Activated CD8-positive, alpha-beta T cell treated with anti-CD3 and anti-CD28 coated beads, Interleukin-2, amount 10 ng/mL, durations not matched to agents 7 days and 5 days (primary cell): ENCODE data around the gene TACR2. TPM values are rescaled to one million over a fixed set of nuclear protein-coding genes. Genes with fewer than 3 reads are reported as not detected.

Experiments
- ATAC-seq: fragments of 150-1000 bp; cut with Tn5 transposase; one replicate; pipeline ENCODE4 v1.10.0; 2021; ENCODE audit warnings: moderate library complexity
- CTCF ChIA-PET: fragments of 350-600 bp; sonication (Branson Sonifier 250); formaldehyde crosslinking; loops from one replicate; lab custom pipeline; 2021; ENCODE audit warnings: antibody characterized with exemption; lab: Charles Lee
- POLR2A ChIA-PET: fragments of 350-600 bp; sonication (Branson Sonifier 250); formaldehyde crosslinking; loops from one replicate; lab custom pipeline; 2021; ENCODE audit warnings: antibody characterized with exemption; lab: Charles Lee
- DNase-seq: peaks from one replicate; pipeline ENCODE4 v3.0.0-alpha.2; 2020
- H3K27ac Mint-ChIP-seq: one replicate; pipeline ENCODE4 v1.8.0; 2021; ENCODE audit warnings: mild to moderate bottlenecking, mixed read lengths
- H3K27me3 Mint-ChIP-seq: one replicate; pipeline ENCODE4 v1.8.0; 2021; ENCODE audit warnings: low read depth, mixed read lengths
- H3K36me3 Mint-ChIP-seq: one replicate; pipeline ENCODE4 v1.8.0; 2021; ENCODE audit warnings: low read depth, mixed read lengths
- H3K4me1 Mint-ChIP-seq: one replicate; pipeline ENCODE4 v1.8.0; 2021; ENCODE audit warnings: low read depth, mixed read lengths
- H3K4me3 Mint-ChIP-seq: one replicate; pipeline ENCODE4 v1.8.0; 2021; ENCODE audit warnings: mild to moderate bottlenecking, mixed read lengths
- H3K9me3 Mint-ChIP-seq: one replicate; pipeline ENCODE4 v1.8.0; 2022; ENCODE audit warnings: mixed read lengths; ENCODE audit not compliant: insufficient read depth
- total RNA-seq, 2 experiments: library from RNA; stranded (reverse); gene quantifications; one replicate each; pipeline ENCODE4 v1.2.3, GENCODE V29; 2021

Gene TACR2
- total RNA-seq, 2 experiments from 2014 or later, result not detected

DNA sequence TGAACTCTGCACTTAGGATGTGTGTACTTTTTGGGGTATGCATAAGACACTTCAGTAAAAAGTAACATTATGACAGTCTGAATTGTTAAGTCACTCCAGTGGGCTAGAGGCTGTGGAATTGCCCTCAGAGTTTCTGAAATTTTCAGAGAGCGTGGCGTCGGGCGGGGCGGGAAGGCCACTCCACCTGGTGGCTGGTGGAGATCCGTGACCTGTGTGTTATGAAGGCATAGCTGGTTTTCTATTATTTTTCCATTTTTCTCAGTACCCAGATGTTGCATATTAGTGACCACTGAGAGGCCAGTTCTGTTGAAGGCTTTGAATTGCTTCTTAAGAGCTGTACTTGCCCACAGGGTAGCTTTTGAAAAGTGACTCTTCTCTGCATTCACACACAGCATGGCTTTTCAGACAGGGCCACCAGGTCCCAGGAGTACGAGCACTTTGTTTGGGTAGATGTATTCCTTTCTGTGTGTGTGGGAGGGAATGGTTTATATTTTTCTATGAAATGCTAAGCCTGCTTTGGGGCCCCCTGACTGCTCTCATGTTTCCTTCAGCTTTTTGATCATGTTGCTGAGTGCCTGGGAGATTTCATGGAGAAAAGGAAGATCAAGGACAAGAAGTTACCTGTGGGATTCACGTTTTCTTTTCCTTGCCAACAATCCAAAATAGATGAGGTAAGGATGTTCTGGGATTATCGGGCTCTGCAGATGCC, 52.3 kb downstream of the TACR2 start:
- peaks cover 65% of the 10 kb centered on the region for H3K36me3 Mint-ChIP-seq
- POLR2A ChIA-PET, result interaction anchor here (1.0 kb wide), 1 partner anchor 47 kb away, joined by 3 read pairs; no protein-coding TSS in a partner anchor
- H3K4me1 Mint-ChIP-seq, result peaks cover 50% of the 10 kb centered on the region

DNA sequence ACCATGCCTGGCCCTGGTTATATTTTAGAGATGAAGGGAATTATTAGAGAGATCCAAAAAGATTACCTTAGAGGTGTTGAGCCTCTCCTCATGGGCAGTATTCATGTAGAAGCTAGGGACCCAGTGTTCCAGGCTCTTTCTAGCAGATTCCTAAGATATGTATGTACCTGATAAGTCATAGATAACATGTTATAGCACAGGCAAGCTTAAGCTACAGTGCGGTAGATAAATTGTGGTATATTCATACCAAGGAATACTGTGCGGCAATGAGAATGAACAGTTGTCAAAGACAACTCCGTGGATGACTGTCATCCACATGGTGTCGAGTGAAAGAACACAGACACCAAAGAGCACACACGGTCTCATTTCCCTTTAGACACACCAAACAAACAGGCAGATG, 53.1 kb downstream of the TACR2 start:
- no peaks in the 10 kb centered on the region for H3K9me3 Mint-ChIP-seq
- H3K4me1 Mint-ChIP-seq, result peaks cover 55% of the 10 kb centered on the region
- H3K27me3 Mint-ChIP-seq, result no peaks in the 10 kb centered on the region
- no peak for DNase-seq
- POLR2A ChIA-PET, result interaction anchor here (1.0 kb wide), 1 partner anchor 46 kb away, joined by 3 read pairs; no protein-coding TSS in a partner anchor
- no peak overlapping the region for H3K4me3 Mint-ChIP-seq
- no peak for ATAC-seq
- CTCF ChIA-PET, result interaction anchor here (1.1 to 1.4 kb wide), 3 partner anchors 10 to 134 kb away, joined by 3 read pairs; no protein-coding TSS in a partner anchor
- H3K36me3 Mint-ChIP-seq, result peaks cover 58% of the 10 kb centered on the region
- H3K27ac Mint-ChIP-seq, result peak overlapping the region; percentile 48

More for the DNA sequence above, 52.3 kb downstream of the TACR2 start:
- ATAC-seq, result no peak
- Mint-ChIP-seq H3K27me3 (no peaks in the 10 kb centered on the region), H3K4me3 (no peak overlapping the region), H3K9me3 (no peaks in the 10 kb centered on the region), H3K27ac (peak overlapping the region; percentile 27)
- CTCF ChIA-PET, result interaction anchor here (0.9 to 1.4 kb wide), 4 partner anchors 11 to 135 kb away, joined by 3 read pairs; no protein-coding TSS in a partner anchor
- no peak for DNase-seq

DNA sequence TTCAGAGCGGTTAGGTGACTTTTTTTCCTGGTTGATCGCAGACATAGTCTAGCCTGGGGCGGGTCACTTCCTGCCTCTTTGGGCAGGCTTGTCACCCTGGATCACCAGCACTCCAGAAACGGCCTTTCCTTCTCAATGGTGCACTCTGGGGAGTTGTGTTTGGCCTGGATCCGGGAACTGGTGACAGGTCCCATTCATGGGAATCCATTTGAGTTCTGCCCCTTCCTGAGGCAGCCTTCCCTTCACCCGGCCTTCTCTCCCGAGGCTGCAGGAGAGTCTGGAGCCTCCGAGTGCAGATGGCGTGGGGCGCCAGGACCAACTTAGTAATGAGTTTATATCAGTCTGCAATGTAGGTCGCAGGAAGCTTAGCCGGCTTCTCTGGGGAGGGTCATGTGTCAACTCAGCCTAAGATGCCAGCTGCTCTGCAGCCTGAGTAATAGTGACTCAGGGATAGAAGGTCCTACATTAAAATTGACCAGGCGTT, 54.2 kb downstream of the TACR2 start:
- H3K4me1 Mint-ChIP-seq, result peaks cover 66% of the 10 kb centered on the region
- ATAC-seq, result no peak
- ChIA-PET POLR2A (no interaction called here), CTCF (interaction anchor here (1.1 kb wide), 1 partner anchor 17 kb away, joined by 3 read pairs; no protein-coding TSS in a partner anchor)
- no peaks in the 10 kb centered on the region for H3K9me3 Mint-ChIP-seq
- H3K27ac Mint-ChIP-seq, result peak overlapping the region; percentile 48
- no peak for DNase-seq
- no peak overlapping the region for H3K4me3 Mint-ChIP-seq
- no peaks in the 10 kb centered on the region for H3K27me3 Mint-ChIP-seq
- H3K36me3 Mint-ChIP-seq, result peaks cover 58% of the 10 kb centered on the region

DNA sequence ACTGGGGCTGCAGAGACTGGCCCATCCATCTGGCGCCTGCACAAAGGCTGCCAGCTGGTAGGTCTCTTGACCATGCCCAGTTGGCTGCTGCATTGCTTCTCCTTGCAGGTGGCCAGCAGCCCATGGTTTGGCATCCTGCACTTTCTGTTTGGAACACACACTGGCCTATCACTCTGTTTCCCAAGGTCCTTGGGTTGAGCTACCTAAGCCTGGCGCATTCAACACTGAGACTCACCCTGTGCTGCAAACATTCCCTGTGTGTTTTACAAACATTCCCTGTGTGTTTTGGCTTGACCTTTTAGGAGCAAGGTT, 55.5 kb downstream of the TACR2 start:
- Mint-ChIP-seq H3K9me3 (no peaks in the 10 kb centered on the region), H3K4me3 (no peak overlapping the region)

GRCh38 chr10:69360485-69361302, 56.0 kb downstream of the TACR2 start:
- Mint-ChIP-seq H3K4me3 (no peak overlapping the region), H3K36me3 (peaks cover 56% of the 10 kb centered on the region), H3K27ac (peak overlapping the region; percentile 73), H3K27me3 (no peaks in the 10 kb centered on the region), H3K9me3 (no peaks in the 10 kb centered on the region), H3K4me1 (peaks cover 71% of the 10 kb centered on the region)
- CTCF ChIA-PET, result interaction anchor here (1.2 to 1.5 kb wide), 2 partner anchors 9 to 125 kb away, joined by 3 read pairs; no protein-coding TSS in a partner anchor
- ATAC-seq (no peak), DNase-seq (no peak)
- POLR2A ChIA-PET, result interaction anchor here (1.8 kb wide), 1 partner anchor 43 kb away, joined by 4 read pairs; no protein-coding TSS in a partner anchor

More for the DNA sequence above, 55.5 kb downstream of the TACR2 start:
- peaks cover 70% of the 10 kb centered on the region for H3K4me1 Mint-ChIP-seq
- ATAC-seq (no peak), DNase-seq (no peak)
- peaks cover 53% of the 10 kb centered on the region for H3K36me3 Mint-ChIP-seq
- ChIA-PET POLR2A (interaction anchor here (1.8 kb wide), 1 partner anchor 44 kb away, joined by 4 read pairs; no protein-coding TSS in a partner anchor), CTCF (interaction anchor here (1.1 to 1.5 kb wide), 3 partner anchors 10 to 125 kb away, joined by 3 read pairs; no protein-coding TSS in a partner anchor)
- no peaks in the 10 kb centered on the region for H3K27me3 Mint-ChIP-seq
- H3K27ac Mint-ChIP-seq, result peak overlapping the region; percentile 39

DNA sequence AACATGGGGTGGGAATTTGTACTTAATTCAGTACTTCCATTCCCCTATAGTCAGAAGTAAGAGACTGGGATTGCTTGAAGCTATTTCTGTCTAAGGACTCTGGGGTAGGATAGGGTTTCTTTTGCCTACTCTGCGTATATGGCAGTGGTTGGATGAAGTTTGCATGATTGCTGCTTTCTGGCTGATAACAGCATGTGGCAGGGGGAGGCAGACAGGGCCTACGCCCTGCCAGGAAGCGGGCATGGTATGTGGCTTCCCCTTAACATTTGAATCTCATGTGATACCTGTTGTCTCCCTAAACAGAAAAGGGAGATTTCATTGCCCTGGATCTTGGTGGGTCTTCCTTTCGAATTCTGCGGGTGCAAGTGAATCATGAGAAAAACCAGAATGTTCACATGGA, 57.1 kb downstream of the TACR2 start:
- Mint-ChIP-seq H3K9me3 (no peaks in the 10 kb centered on the region), H3K27ac (peak overlapping the region; percentile 73), H3K27me3 (no peaks in the 10 kb centered on the region), H3K4me1 (peaks cover 63% of the 10 kb centered on the region), H3K4me3 (peak overlapping the region; percentile 4), H3K36me3 (peaks cover 50% of the 10 kb centered on the region)
- DNase-seq (peak; percentile 66), ATAC-seq (peak; percentile 84)
- ChIA-PET POLR2A (interaction anchor here (1.0 kb wide), 1 partner anchor 41 kb away, joined by 3 read pairs; no protein-coding TSS in a partner anchor), CTCF (no interaction called here)

GRCh38 chr10:69359148-69359547, 57.6 kb downstream of the TACR2 start:
- no peak for DNase-seq
- ChIA-PET CTCF (no interaction called here), POLR2A (interaction anchor here (1.0 kb wide), 1 partner anchor 41 kb away, joined by 3 read pairs; no protein-coding TSS in a partner anchor)
- H3K27ac Mint-ChIP-seq, result peak overlapping the region; percentile 73
- no peaks in the 10 kb centered on the region for H3K27me3 Mint-ChIP-seq
- H3K4me1 Mint-ChIP-seq, result peaks cover 60% of the 10 kb centered on the region
- H3K9me3 Mint-ChIP-seq, result no peaks in the 10 kb centered on the region
- H3K4me3 Mint-ChIP-seq, result peak overlapping the region; percentile 4
- peak; percentile 62 for ATAC-seq
- H3K36me3 Mint-ChIP-seq, result peaks cover 51% of the 10 kb centered on the region

GRCh38 chr10:69358148-69358795, 58.4 kb downstream of the TACR2 start:
- H3K27ac Mint-ChIP-seq, result peak overlapping the region; percentile 71
- no peak for ATAC-seq
- no peaks in the 10 kb centered on the region for H3K27me3 Mint-ChIP-seq
- no peak for DNase-seq
- H3K9me3 Mint-ChIP-seq, result peaks cover 5% of the 10 kb centered on the region
- ChIA-PET POLR2A (interaction anchor here (1.1 kb wide), 1 partner anchor 39 kb away, joined by 3 read pairs; no protein-coding TSS in a partner anchor), CTCF (no interaction called here)
- peaks cover 59% of the 10 kb centered on the region for H3K4me1 Mint-ChIP-seq
- H3K36me3 Mint-ChIP-seq, result peaks cover 50% of the 10 kb centered on the region
- H3K4me3 Mint-ChIP-seq, result no peak overlapping the region

- ATAC-seq (no peak), DNase-seq (no peak)
- no peak overlapping the region for H3K27ac Mint-ChIP-seq
- no peak overlapping the region for H3K4me3 Mint-ChIP-seq
- ChIA-PET CTCF (interaction anchor here (0.7 to 1.4 kb wide), 2 partner anchors 28 to 127 kb away, joined by 4 read pairs; no protein-coding TSS in a partner anchor), POLR2A (interaction anchor here (0.6 kb wide), 1 partner anchor 64 kb away, joined by 4 read pairs; no protein-coding TSS in a partner anchor)
- peaks cover 52% of the 10 kb centered on the region for H3K4me1 Mint-ChIP-seq
- H3K27me3 Mint-ChIP-seq, result no peaks in the 10 kb centered on the region
- peaks cover 53% of the 10 kb centered on the region for H3K36me3 Mint-ChIP-seq
- peaks cover 5% of the 10 kb centered on the region for H3K9me3 Mint-ChIP-seq
Measured at GRCh38 chr10:69356187-69356586, 60.5 kb downstream of the TACR2 start.

DNA sequence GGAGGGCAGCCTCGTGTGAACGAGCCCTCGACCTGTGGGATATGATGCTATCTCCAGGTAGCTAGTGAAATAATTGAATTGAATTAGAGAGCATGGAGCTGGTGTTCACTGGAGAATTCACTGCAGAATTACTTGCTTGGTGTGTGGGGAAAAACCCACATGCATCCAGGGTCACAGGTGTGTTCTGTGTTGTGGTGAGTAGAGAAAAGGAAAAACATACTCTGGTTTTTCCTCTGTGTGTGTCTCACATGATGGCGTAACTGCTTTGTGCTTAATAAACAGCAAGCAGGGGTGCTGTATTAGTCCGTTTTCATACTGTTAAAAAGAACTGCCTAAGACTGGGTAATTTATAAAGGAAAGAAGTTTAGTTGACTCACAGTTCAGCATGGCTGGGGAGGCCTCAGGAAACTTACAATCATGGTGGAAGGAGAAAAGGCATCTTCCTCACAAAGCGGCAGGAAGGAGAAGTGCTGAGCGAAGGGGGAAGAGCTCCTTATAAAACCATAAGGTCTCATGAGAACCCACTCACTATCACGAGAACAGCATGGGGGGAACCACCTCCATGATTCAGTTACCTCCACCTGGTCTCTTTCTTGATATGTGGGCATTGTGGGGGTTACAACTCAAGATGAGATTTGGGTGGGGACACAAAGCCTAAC, 62.6 kb downstream of the TACR2 start:
- CTCF ChIA-PET, result interaction anchor here (0.6 to 1.2 kb wide), 4 partner anchors 9 to 77 kb away, joined by 3 to 4 read pairs (median 4); no protein-coding TSS in a partner anchor
- Mint-ChIP-seq H3K4me1 (peaks cover 47% of the 10 kb centered on the region), H3K4me3 (no peak overlapping the region), H3K36me3 (peaks cover 57% of the 10 kb centered on the region), H3K27ac (peak overlapping the region; percentile 40), H3K27me3 (no peaks in the 10 kb centered on the region), H3K9me3 (peaks cover 5% of the 10 kb centered on the region)
- POLR2A ChIA-PET, result no interaction called here
- no peak for DNase-seq
- ATAC-seq, result no peak
